IMR-90 (cell line): Measurements from ENCODE around the gene DRC3. TPM values are rescaled to one million over a fixed set of nuclear protein-coding genes. Genes with fewer than 3 reads are reported as not detected.

Experiments
- ATAC-seq: fragments of 200-7000 bp; cut with Tn5 transposase; 2 replicates; pipeline ENCODE4 v1.9.1; 2020; ENCODE audit warnings: low read depth, mild to moderate bottlenecking, moderate library complexity
- BruUV-seq: library from RNA; stranded (reverse); fragments of 400-500 nt; replicated peaks from 2 replicates; lab custom pipeline; 2021; lab: Mats Ljungman, UMichigan
- CTCF ChIA-PET: fragments of 300-600 bp; formaldehyde crosslinking; extraction: SDS; loops from one replicate; lab custom pipeline; 2021; ENCODE audit warnings: antibody characterized with exemption; lab: Yijun Ruan, JAX
- POLR2A ChIA-PET: fragments of 300-600 bp; sonication (Branson Sonifier 250); formaldehyde crosslinking; loops from one replicate; lab custom pipeline; 2022; ENCODE audit warnings: antibody characterized with exemption; ENCODE audit not compliant: unreplicated experiment; lab: Charles Lee
- DNase-seq: peaks from one replicate; pipeline ENCODE4 v3.0.0; 2013
- H2AFZ ChIP-seq: replicated peaks from 2 replicates; pipeline ENCODE3; 2013; ENCODE audit warnings: low read length, mild to moderate bottlenecking; ENCODE audit not compliant: poor library complexity
- H2AK5ac ChIP-seq: 2 replicates; pipeline ENCODE4 v1.6.1; 2013; ENCODE audit warnings: low read depth, low read length, inconsistent platforms
- H2AK9ac ChIP-seq: replicated peaks from 2 replicates; pipeline ENCODE3; 2013; ENCODE audit warnings: mild to moderate bottlenecking, low read depth, low read length, moderate library complexity; ENCODE audit not compliant: poor library complexity
- H2BK120ac ChIP-seq: 2 replicates; pipeline ENCODE4 v1.6.1; 2013; ENCODE audit warnings: low read depth, low read length, inconsistent platforms
- H2BK15ac ChIP-seq: 3 replicates; pipeline ENCODE4 v1.6.1; 2013; ENCODE audit warnings: low read depth, low read length, inconsistent platforms
- H2BK20ac ChIP-seq: 2 replicates; pipeline ENCODE4 v1.6.1; 2013; ENCODE audit warnings: low read depth, mild to moderate bottlenecking, inconsistent platforms, low read length, moderate library complexity
- H2BK5ac ChIP-seq: 2 replicates; pipeline ENCODE4 v1.6.1; 2013; ENCODE audit warnings: mild to moderate bottlenecking, low read depth, low read length, inconsistent platforms; ENCODE audit not compliant: poor library complexity, severe bottlenecking
- H3K14ac ChIP-seq: replicated peaks from 2 replicates; pipeline ENCODE4 v1.6.1; 2013; ENCODE audit warnings: low read depth, low read length, inconsistent platforms
- H3K18ac ChIP-seq: 2 replicates; pipeline ENCODE4 v1.6.1; 2013; ENCODE audit warnings: low read depth, low read length, control low read depth
- H3K23ac ChIP-seq: 2 replicates; pipeline ENCODE4 v1.6.1; 2013; ENCODE audit warnings: low read depth, low read length, inconsistent platforms
- H3K27ac ChIP-seq: 2 replicates; pipeline ENCODE4 v1.5.1; 2013; ENCODE audit warnings: mild to moderate bottlenecking, control low read depth, low read length; ENCODE audit not compliant: insufficient read depth
- H3K27me3 ChIP-seq: 2 replicates; pipeline ENCODE4 v1.6.1; 2013; ENCODE audit warnings: low read length; ENCODE audit not compliant: control insufficient read depth, insufficient read depth
- H3K36me3 ChIP-seq: 2 replicates; pipeline ENCODE4 v1.6.1; 2013; ENCODE audit warnings: low read length, mixed read lengths; ENCODE audit not compliant: control insufficient read depth, insufficient read depth
- H3K4ac ChIP-seq: 2 replicates; pipeline ENCODE4 v1.6.1; 2013; ENCODE audit warnings: low read depth, low read length, inconsistent platforms
- H3K4me1 ChIP-seq: 2 replicates; pipeline ENCODE4 v1.6.1; 2013; ENCODE audit warnings: low read length, mixed read lengths; ENCODE audit not compliant: control insufficient read depth, insufficient read depth
- H3K4me2 ChIP-seq: 2 replicates; pipeline ENCODE4 v1.6.1; 2013; ENCODE audit warnings: low read depth, mild to moderate bottlenecking, control low read depth, low read length, moderate library complexity
- H3K4me3 ChIP-seq: 2 replicates; pipeline ENCODE4 v1.5.1; 2013; ENCODE audit warnings: low read depth, mild to moderate bottlenecking, control low read depth, low read length, moderate library complexity; ENCODE audit not compliant: insufficient read depth
- H3K56ac ChIP-seq: 2 replicates; pipeline ENCODE4 v1.6.1; 2013; ENCODE audit warnings: low read length, inconsistent platforms; ENCODE audit not compliant: insufficient read depth; ENCODE audit errors: extremely low read depth
- H3K79me1 ChIP-seq, 2 experiments: 2 replicates each; pipeline ENCODE4 v1.6.1; 2013; ENCODE audit warnings: low read length in 2 of 2, inconsistent platforms in 1 of 2, low read depth in 1 of 2
- H3K9ac ChIP-seq: 2 replicates; pipeline ENCODE4 v1.6.1; 2013; ENCODE audit warnings: low read depth, low read length, control low read depth
- H3K9me1 ChIP-seq: 2 replicates; pipeline ENCODE4 v1.6.1; 2013; ENCODE audit warnings: low read length, inconsistent platforms; ENCODE audit not compliant: insufficient read depth
- H3K9me3 ChIP-seq: 2 replicates; pipeline ENCODE4 v1.6.1; 2013; ENCODE audit warnings: low read length; ENCODE audit not compliant: control insufficient read depth, insufficient read depth
- H4K20me1 ChIP-seq: 2 replicates; pipeline ENCODE4 v1.6.1; 2013; ENCODE audit warnings: low read length, inconsistent platforms; ENCODE audit not compliant: insufficient read depth
- H4K5ac ChIP-seq: 2 replicates; pipeline ENCODE4 v1.6.1; 2013; ENCODE audit warnings: mild to moderate bottlenecking, low read depth, low read length, control low read depth
- H4K8ac ChIP-seq, 2 experiments: 2 replicates each; pipeline ENCODE4 v1.6.1; 2013; ENCODE audit warnings: low read depth in 2 of 2, low read length in 2 of 2, control low read depth in 1 of 2, inconsistent platforms in 1 of 2
- H4K91ac ChIP-seq: 2 replicates; pipeline ENCODE4 v1.6.1; 2013; ENCODE audit warnings: low read depth, low read length, inconsistent platforms; ENCODE audit not compliant: insufficient read depth
- BHLHE40 ChIP-seq: fragments of 150-350 bp; IDR thresholded peaks from 2 replicates; pipeline ENCODE4 v1.6.1; 2016; ENCODE audit warnings: mild to moderate bottlenecking, low read depth, low read length
- CEBPB ChIP-seq: IDR thresholded peaks from 2 replicates; pipeline ENCODE4 v1.6.1; 2012; ENCODE audit warnings: low read depth, low read length, improper control_type of control experiment
- CHD1 ChIP-seq: IDR thresholded peaks from 2 replicates; pipeline ENCODE4 v1.6.1; 2012; ENCODE audit warnings: low read depth, low read length, improper control_type of control experiment
- CTCF ChIP-seq: conservative IDR thresholded peaks from 2 replicates; pipeline ENCODE4 v1.5.1; 2012; ENCODE audit warnings: mild to moderate bottlenecking, low read depth, low read length, improper control_type of control experiment
- FOS ChIP-seq: fragments of 150-350 bp; IDR thresholded peaks from 2 replicates; pipeline ENCODE4 v1.6.1; 2016; ENCODE audit warnings: low read depth, low read length
- MAFK ChIP-seq: IDR thresholded peaks from 2 replicates; pipeline ENCODE4 v1.6.1; 2012; ENCODE audit warnings: low read depth, low read length, improper control_type of control experiment
- MAZ ChIP-seq: IDR thresholded peaks from 2 replicates; pipeline ENCODE4 v1.6.1; 2012; ENCODE audit warnings: low read depth, mild to moderate bottlenecking, low read length, improper control_type of control experiment, moderate library complexity, borderline replicate concordance
- MXI1 ChIP-seq: IDR thresholded peaks from 2 replicates; pipeline ENCODE4 v1.6.1; 2012; ENCODE audit warnings: low read depth, mild to moderate bottlenecking, low read length, moderate library complexity, borderline replicate concordance
- NFE2L2 ChIP-seq: fragments of 150-350 bp; IDR thresholded peaks from 2 replicates; pipeline ENCODE4 v1.6.1; 2016; ENCODE audit warnings: low read depth, mild to moderate bottlenecking, low read length
- POLR2A ChIP-seq: IDR thresholded peaks from 2 replicates; pipeline ENCODE4 v1.6.1; 2012; ENCODE audit warnings: mild to moderate bottlenecking, low read depth, low read length
- RAD21 ChIP-seq: IDR thresholded peaks from 2 replicates; pipeline ENCODE4 v1.6.1; 2012; ENCODE audit warnings: low read length, improper control_type of control experiment
- RFX5 ChIP-seq: IDR thresholded peaks from 2 replicates; pipeline ENCODE4 v1.8.0; 2012; ENCODE audit warnings: low read depth, mild to moderate bottlenecking, low read length, moderate library complexity
- SMC3 ChIP-seq: fragments of 150-350 bp; IDR thresholded peaks from 2 replicates; pipeline ENCODE4 v1.6.1; 2016; ENCODE audit warnings: low read depth, mild to moderate bottlenecking, antibody characterized with exemption, low read length, moderate library complexity
- USF2 ChIP-seq: fragments of 150-350 bp; IDR thresholded peaks from 2 replicates; pipeline ENCODE4 v1.6.1; 2017; ENCODE audit warnings: mild to moderate bottlenecking, antibody characterized with exemption, low read length, low read depth
- WGBS, 2 experiments: methylation state at CpG; one replicate each; pipeline versions ENCODE4 v1.1.5 to v1.1.7; 2013; ENCODE audit warnings: missing lambda C conversion rate in 2 of 2; ENCODE audit not compliant: insufficient read length in 1 of 2; ENCODE audit errors: extremely low coverage in 2 of 2; 5-methylcytosine and 5-hydroxymethylcytosine counted together
- dilution Hi-C: fragments of 300-500 bp; cut with HindIII; formaldehyde crosslinking; loops from one replicate; pipeline ENCODE4 v1.14.3; 2018; ENCODE audit warnings: low sequenced_read_pairs; ENCODE audit not compliant: unreplicated experiment
- in situ Hi-C: fragments of 300-500 bp; cut with MboI; formaldehyde crosslinking; loops from 3 replicates; pipeline ENCODE4 v1.14.3; 2019; ENCODE audit warnings: low sequenced_read_pairs, inconsistent platforms, mixed read lengths
- intact Hi-C: fragments of 100-400 bp; cut with micrococcal nuclease; formaldehyde crosslinking; loops from 2 replicates; pipeline ENCODE4 v1.10.0; 2022
- polyA plus RNA-seq, 3 experiments: library from polyadenylated mRNA; depleted of rRNA; stranded (reverse); fragments of >200 nt; gene quantifications; 2 replicates each; pipeline ENCODE4 v1.2.3, GENCODE V29; 2012; ENCODE audit warnings: low replicate concordance in 1 of 3
- total RNA-seq: library from RNA; depleted of rRNA; stranded (reverse); fragments of >200 nt; gene quantifications from 2 replicates; pipeline ENCODE4 v1.2.3, GENCODE V29; 2012

Gene DRC3
- total and polyA plus RNA-seq, 2 of the 4 experiments (the other 2 are of a cell fraction): 0.55 to 0.72 TPM

GRCh38 chr17:17935321-17936271 is 37.1 kb upstream of the DRC3 start:
- POLR2A ChIA-PET: interaction anchor here (0.6 kb wide), 2 partner anchors 35 to 118 kb away, joined by 3 to 5 read pairs; no protein-coding TSS in a partner anchor
- Histone ChIP-seq H3K4ac (peak overlapping the region; percentile 94), H4K8ac (peak overlapping the region in 1 of 2 experiments; percentile 84; a peak in 2 of 4 replicates), H3K23ac (peak overlapping the region; percentile 74), H3K14ac (peak overlapping the region; percentile 87), H4K20me1 (peaks cover 20% of the 10 kb centered on the region; the same call in 1 of the 2 replicates), H3K9ac (peak overlapping the region; percentile 29; the same call in 1 of the 2 replicates), H2BK120ac (peak overlapping the region; percentile 81), H4K91ac (peak overlapping the region; percentile 73), H2BK15ac (peak overlapping the region; percentile 20; the same call in 1 of the 3 replicates), H3K18ac (peak overlapping the region; percentile 4), H3K56ac (peak overlapping the region; percentile 76), H3K79me1 (peaks cover 36 to 77% of the 10 kb centered on the region in 2 experiments), H2AK5ac (peak overlapping the region; percentile 79; the same call in 1 of the 2 replicates), H3K4me1 (peaks cover 27% of the 10 kb centered on the region), H3K4me2 (peak overlapping the region; percentile 27), H4K5ac (no peak overlapping the region), H3K9me1 (peaks cover 42% of the 10 kb centered on the region), H2AK9ac (peak overlapping the region; percentile 87), H2AFZ (peak overlapping the region; percentile 68), H2BK20ac (peak overlapping the region; percentile 62), H3K4me3 (no peak overlapping the region), H3K27ac (peak overlapping the region; percentile 51), H3K27me3 (no peaks in the 10 kb centered on the region), H2BK5ac (peak overlapping the region; percentile 63), H3K36me3 (no peaks in the 10 kb centered on the region), H3K9me3 (no peaks in the 10 kb centered on the region)
- DNase-seq (peak; percentile 92), ATAC-seq (peak; percentile 90)
- intact Hi-C loops (loop anchor here (2.0 kb wide), 1 partner anchor 15 kb away; no protein-coding TSS in a partner anchor), dilution Hi-C loops (no loop called here), in situ Hi-C loops (no loop called here)
- 92% methylated on average over 2 of the region's 6 CpGs; no CpG with 5 or more reads in 1 of the 2 experiments for WGBS, 2 experiments
- BruUV-seq: no TSS peak
- CTCF ChIA-PET: interaction anchor here (0.5 to 2.0 kb wide), 5 partner anchors 9 to 25 kb away, joined by 3 to 5 read pairs (median 4); no protein-coding TSS in a partner anchor
- TF ChIP-seq POLR2A: no peak
- TF ChIP-seq CTCF: no peak
- no peak for TF ChIP-seq CHD1
- peak; percentile 42; the same call in 1 of the 2 replicates for TF ChIP-seq MAZ
- no peak for TF ChIP-seq NFE2L2
- no peak; the same call in 1 of the 2 replicates for TF ChIP-seq RAD21
- TF ChIP-seq MAFK: peak; percentile 33
- no peak for TF ChIP-seq SMC3
- no peak for TF ChIP-seq USF2
- TF ChIP-seq MXI1: no peak
- TF ChIP-seq FOS: peak; percentile 77
- no peak for TF ChIP-seq RFX5
- peak; percentile 99 for TF ChIP-seq CEBPB
- TF ChIP-seq BHLHE40: peak; percentile 43; the same call in 1 of the 2 replicates
